GM19463 (cell line): ENCODE data around the gene FXYD7.
"Not testable (repeated sequence)": the region's sequence is repeated elsewhere in the genome, so short reads cannot be mapped to it uniquely, and the experiment has no call there.

ENCODE experiments used
- ATAC-seq: cut with Tn5 transposase; IDR thresholded peaks from one replicate; pipeline ENCODE4 v1.9.1; 2021; ENCODE audit warnings: mild to moderate bottlenecking, moderate library complexity; ENCODE audit not compliant: unreplicated experiment

FXYD7 gene

DNA sequence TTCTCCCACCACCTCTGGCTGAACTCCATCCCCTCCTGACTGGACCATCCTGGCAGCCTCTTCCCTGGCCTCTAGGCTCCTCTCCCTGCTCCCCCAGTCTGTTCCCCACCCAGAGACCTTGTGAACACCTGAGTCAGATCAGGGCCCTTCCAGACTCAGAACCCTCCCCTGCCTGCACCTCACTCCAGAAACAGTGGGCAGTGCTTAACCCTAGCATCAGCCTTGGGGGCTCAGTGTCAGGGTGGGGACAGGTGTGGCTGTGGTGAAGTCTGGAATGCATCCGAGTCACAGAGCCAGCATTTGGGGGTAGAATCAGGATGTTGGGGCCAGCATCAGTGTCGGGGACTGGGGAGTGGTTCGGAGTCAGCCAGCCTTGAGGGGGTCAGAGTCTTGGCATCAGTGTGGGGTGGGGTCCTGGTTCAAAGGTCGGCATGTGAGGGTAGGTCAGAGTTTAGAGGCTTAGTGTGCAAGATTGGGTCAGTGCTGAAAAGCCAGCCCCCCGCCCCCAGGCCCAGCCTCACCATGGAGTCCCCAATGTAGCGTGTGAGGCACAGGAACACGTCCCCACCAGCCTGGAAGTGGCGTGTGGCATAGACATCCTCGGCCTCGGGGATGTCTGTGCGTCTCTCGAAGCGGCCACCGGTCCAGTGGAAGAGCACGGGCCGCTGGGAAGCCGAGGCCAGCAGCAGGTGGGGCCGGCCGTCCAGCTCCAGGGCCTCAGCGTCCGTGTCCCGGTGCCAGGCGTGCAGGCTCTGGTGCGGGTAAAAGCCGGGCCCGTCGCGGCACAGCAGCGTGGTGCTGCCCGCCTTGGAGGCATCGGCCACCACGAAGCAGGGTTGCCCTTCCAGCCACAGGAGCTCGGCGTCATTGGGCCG is 17.1 kb upstream of the FXYD7 start:
- ATAC-seq = no peak

GRCh38 chr19:35126624-35126959 is 16.5 kb upstream of the FXYD7 start:
- no peak for ATAC-seq

GRCh38 chr19:35127871-35128270 is 15.2 kb upstream of the FXYD7 start:
- no peak for ATAC-seq

GRCh38 chr19:35128398-35129057 is 14.5 kb upstream of the FXYD7 start:
- ATAC-seq = no peak

DNA sequence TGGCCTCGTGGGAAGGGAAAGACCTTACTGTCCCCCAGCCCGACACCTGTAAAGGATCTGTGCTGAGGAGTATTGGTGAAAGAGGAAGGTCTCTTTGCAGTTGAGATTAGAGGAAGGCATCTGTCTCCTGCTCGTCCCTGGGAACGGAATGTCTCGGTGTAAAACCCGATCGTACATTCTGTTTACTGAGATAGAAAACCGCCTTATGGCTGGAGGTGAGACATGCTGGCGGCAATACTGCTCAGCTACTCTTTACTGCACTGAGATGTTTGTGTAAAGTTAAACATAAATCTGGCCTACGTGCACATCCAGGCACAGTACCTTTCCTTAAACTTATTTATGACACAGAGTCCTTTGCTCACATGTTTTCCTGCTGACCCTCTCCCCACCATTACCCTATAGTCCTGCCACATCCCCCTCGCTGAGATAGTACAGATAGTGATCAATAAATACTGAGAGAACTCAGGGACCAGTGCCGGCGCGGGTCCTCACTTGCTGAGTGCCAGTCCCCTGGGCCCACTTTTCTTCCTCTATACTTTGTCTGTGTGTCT is 13.3 kb upstream of the FXYD7 start:
- not testable (repeated sequence) for ATAC-seq

- no peak for ATAC-seq
Observed at GRCh38 chr19:35130761-35131720, 12.0 kb upstream of the FXYD7 start.

DNA sequence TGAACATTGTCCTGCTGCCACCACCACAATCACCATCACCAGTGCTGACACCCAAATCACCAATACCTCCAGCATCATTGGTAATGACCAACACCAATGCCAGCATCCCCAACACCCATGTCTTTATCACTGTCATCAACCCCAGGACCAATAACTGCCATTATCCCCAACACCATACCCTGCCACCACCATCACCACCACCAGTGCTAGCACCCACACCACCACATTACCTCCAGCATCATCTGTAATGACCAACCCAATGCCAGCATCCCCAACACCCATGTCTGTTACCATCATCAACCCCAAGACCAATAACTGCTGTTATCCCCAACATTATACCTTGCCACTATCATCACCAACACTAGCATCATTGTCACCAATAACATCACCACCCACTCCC is 10.8 kb upstream of the FXYD7 start:
- no peak for ATAC-seq

DNA sequence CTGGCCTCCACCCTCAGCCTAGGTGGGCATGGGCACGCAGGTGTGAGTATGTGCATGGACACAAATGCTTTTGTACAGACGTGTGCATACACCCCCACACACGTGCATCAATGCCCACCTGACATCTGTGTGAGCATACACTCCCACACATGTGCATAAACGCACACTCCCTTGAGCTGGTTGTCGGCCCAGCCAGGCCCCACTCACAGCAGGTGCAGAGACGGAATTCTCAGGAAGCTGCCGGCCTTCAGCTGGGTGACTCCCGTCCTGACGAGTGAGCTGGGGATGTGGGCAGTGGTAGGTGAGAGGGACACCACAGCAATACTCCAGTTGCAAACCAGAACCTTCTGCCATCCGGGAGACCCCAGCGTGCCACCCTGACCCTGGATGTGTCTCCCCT is 9.2 kb upstream of the FXYD7 start:
- no peak for ATAC-seq

GRCh38 chr19:35134601-35135242 is 8.3 kb upstream of the FXYD7 start, which contains the start of gene LGI4:
Gene LGI4 (minus strand): TSS chr19:35135059. CDS start chr19:35134680, 379 bp downstream.
- ATAC-seq = no peak

DNA sequence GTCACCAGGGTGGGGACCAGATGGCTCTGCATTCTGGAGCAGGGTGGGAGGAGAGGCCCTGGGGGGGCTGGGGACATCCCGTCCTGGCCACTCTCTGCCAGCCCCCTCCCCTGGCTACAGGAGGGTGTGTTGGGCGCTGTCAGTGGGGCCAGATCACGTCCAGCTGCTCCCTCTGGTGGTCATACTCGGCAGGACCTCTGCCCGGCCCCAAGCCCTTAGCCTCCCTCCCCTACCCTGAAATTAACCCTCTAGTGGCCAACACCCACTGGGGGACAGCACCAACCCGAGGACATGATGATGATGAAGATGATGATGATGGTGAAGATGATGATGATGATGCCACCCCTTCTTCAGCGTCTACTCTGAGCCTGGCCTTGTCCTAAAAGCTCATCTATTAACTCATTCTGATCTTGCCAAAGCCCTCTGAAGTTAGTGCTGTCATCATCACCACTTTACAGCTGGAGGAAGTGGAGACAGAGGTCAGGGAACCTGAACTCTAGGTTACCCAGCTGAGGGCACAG is 7.6 kb upstream of the FXYD7 start:
- no peak for ATAC-seq

DNA sequence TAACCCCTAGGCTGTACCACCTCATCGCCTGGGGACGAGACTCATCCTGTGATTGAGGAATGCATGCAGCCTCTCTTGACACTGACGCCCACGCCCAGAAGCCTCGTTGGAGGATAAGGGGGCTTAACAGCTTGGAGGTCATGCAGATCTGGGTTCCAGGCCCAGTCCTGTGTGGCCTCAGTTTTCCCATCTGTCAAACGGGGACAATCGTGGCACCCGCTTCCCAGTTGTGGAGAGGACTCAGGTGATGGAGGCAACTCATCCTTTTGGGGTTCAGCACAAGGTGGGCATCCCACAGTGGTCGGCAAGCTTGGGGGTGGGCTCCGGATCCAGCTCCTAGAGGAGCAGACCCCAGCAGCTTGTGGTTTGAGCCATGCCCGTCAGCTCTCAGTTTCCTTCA is 6.8 kb upstream of the FXYD7 start:
- ATAC-seq = no peak

DNA sequence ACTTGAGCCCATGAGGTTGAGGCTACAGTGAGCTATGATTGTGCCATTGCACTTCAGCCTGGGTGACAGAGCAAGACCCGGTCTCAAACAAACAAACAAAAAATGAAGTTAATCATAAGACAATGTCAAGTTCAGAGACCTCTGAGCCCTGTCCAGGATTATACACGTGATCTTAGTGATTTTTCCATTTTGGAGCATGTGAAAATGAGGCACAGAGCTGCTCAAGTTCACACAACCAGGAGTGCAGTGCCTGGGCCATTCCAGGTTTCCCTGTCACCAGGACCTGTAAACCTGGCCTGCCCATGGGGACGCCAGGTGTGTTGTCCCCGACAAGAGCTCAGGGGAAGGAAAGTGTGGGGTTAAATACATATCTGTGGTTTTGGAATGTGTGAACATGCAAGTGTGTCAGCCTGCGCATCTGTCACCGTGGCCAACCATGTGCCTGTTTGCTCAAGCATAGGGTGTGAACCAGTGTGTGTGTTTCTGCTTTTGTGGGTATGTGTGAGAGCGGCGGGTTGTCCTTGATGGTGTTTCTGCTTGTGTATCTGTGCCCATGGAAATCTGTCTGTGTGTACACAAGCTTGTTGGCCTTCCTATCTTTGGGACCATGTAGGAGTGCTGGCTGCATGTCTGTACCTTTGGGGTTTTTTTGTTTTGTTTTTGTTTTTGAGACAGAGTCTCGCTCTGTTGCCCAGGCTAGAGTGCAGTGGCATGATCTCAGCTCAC is 5.9 kb upstream of the FXYD7 start:
- no peak for ATAC-seq

DNA sequence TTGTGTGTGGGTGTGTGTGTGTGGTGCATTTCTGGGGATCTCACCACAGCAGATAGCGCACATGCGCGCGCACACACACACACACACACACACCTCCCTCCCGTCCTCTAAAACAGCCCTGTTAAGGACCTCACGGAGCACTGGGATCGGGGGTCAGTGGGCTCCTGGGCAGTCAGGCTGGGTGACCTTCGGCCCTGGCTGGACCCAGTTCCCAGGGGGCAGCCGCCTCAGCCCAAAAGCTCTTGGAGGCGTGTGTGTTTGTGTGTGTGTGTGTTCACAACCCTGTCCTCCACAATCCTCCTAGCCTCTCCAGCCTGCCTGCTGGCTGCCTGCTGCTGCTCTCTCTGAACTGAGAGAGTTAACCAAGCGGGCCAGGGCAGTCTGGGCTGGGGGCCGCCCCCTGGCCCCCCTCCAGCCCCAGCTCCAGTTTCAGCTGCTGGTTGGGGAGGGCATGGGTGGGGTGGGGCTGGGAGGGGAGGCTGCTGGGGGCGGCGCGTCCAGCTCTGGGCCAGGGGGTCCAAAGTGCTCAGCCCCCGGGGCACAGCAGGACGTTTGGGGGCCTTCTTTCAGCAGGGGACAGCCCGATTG is 4.7 kb upstream of the FXYD7 start, which contains the start of gene FXYD1:
TSS of gene FXYD1 (plus strand) at position 520 of the 588 bp plus-strand sequence. CDS start 1,256 bp downstream, outside the sequence.
- ATAC-seq = no peak

DNA sequence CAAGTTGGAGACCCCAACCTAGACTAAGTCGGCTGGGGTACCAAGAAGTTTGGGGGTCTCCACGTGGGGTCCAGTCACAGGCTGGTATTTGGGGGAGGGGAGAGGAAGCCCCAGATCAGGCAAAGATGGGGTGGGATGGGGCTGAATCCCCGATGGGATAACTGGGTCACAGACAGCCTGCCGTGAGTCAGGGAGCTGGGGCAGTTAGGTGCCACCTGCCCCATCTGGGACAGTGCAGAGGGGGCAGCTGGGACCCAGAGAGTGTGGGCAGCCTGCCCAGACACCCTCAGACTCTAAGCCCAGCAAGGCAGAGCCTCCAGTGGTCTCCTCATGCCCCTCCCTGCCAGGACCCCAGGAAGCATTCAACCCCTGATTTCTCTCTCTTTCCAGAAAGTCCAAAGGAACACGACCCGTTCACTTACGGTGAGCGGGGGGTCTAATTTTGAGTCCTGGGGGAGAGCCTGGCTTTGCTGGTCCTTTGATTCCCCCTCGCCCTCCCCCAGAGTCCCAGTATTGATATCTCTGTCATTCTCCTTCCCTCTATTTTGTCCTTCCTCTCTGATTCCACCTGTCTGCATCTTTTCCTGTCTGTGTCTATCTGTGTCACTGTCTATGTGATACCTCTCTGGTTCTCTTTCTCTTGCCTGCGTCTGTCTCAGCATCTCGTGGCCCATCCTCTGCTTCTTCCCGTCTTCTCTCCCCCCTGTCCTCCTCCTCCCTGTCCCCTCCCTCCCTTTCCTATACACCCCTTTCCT is 2.7 kb upstream of the FXYD7 start:
- no peak for ATAC-seq

- ATAC-seq = peak; percentile 67
Observed at GRCh38 chr19:35140962-35141836, 1.9 kb upstream of the FXYD7 start.

- no peak for ATAC-seq
Observed at GRCh38 chr19:35141837-35142605, 1.0 kb upstream of the FXYD7 start.
